ENCODE measurements around the gene UBE2E2.

GRCh38 chr3:23573827-23574226 lies 370.7 kb downstream of the UBE2E2 start:
- TF ChIP-seq GATA2 (IDR thresholded peaks at IDR 0.05; ENCODE audit: low read depth, low read length) = no peak
- TF ChIP-seq GATA3 (IDR thresholded peaks at IDR 0.05; ENCODE audit: low read depth, low read length) = no peak

Data from SH-SY5Y (cell line).